ENCODE measurements around the gene MYL7. TPM values are rescaled to one million over a fixed set of nuclear protein-coding genes. Genes with fewer than 3 reads are reported as not detected.

The MYL7 gene
- polyA plus RNA-seq, 4 donors: 0.58 to 1.1 (median 0.81) TPM; not detected in 1

- DNase-seq (ENCODE audit: low read depth in 4 of 4, low spot score in 2 of 4): no peak
Observed at GRCh38 chr7:44103923-44104859, 36.9 kb downstream of the MYL7 start, which contains the start of gene AEBP1. TSS of gene AEBP1 (plus strand) at chr7:44104345. CDS start at chr7:44104666, 321 bp downstream.

- DNase-seq (ENCODE audit: low read depth in 4 of 4, low spot score in 2 of 4): no peak
Observed at GRCh38 chr7:44103566-44103922, 37.6 kb downstream of the MYL7 start.

- no peak for DNase-seq (ENCODE audit: low read depth in 4 of 4, low spot score in 2 of 4)
Observed at GRCh38 chr7:44102846-44103565, 38.1 kb downstream of the MYL7 start.

- DNase-seq (ENCODE audit: low read depth in 4 of 4, low spot score in 2 of 4): no peak
Observed at GRCh38 chr7:44101966-44102845, 38.9 kb downstream of the MYL7 start.

- DNase-seq (ENCODE audit: low read depth in 4 of 4, low spot score in 2 of 4): no peak
Observed at GRCh38 chr7:44101303-44101965, 39.7 kb downstream of the MYL7 start.

- no peak for DNase-seq (ENCODE audit: low read depth in 4 of 4, low spot score in 2 of 4)
Observed at GRCh38 chr7:44100458-44101302, 40.5 kb downstream of the MYL7 start.

GRCh38 chr7:44099669-44100068 lies 41.5 kb downstream of the MYL7 start:
- no peak for DNase-seq (ENCODE audit: low read depth in 4 of 4, low spot score in 2 of 4)

GRCh38 chr7:44098092-44099068 lies 42.8 kb downstream of the MYL7 start:
- DNase-seq (ENCODE audit: low read depth in 4 of 4, low spot score in 2 of 4): no peak

GRCh38 chr7:44097064-44097932 lies 43.8 kb downstream of the MYL7 start:
- DNase-seq (ENCODE audit: low read depth in 4 of 4, low spot score in 2 of 4): no peak

GRCh38 chr7:44096326-44096881 lies 44.7 kb downstream of the MYL7 start:
- DNase-seq (ENCODE audit: low read depth in 4 of 4, low spot score in 2 of 4): no peak

- DNase-seq (ENCODE audit: low read depth in 4 of 4, low spot score in 2 of 4): no peak
Observed at GRCh38 chr7:44095781-44096180, 45.4 kb downstream of the MYL7 start.

- no peak for DNase-seq (ENCODE audit: low read depth in 4 of 4, low spot score in 2 of 4)
Observed at GRCh38 chr7:44094883-44095592, 46.1 kb downstream of the MYL7 start.

- DNase-seq (ENCODE audit: low read depth in 4 of 4, low spot score in 2 of 4): no peak
Observed at GRCh38 chr7:44094365-44094764, 46.8 kb downstream of the MYL7 start.

- DNase-seq (ENCODE audit: low read depth in 4 of 4, low spot score in 2 of 4): no peak
Observed at GRCh38 chr7:44093102-44093641, 48.0 kb downstream of the MYL7 start.

Data from left renal cortex interstitium (tissue), 4 donors.